ENCODE data around the gene SLC16A10. TPM values are rescaled to one million over a fixed set of nuclear protein-coding genes. Genes with fewer than 3 reads are reported as not detected.

Gene SLC16A10
- total and polyA plus RNA-seq, 2 of the 8 experiments (the other 6 are each of a cell fraction or from before 2014, with no cell fraction given): 18.6 to 23.2 TPM

DNA sequence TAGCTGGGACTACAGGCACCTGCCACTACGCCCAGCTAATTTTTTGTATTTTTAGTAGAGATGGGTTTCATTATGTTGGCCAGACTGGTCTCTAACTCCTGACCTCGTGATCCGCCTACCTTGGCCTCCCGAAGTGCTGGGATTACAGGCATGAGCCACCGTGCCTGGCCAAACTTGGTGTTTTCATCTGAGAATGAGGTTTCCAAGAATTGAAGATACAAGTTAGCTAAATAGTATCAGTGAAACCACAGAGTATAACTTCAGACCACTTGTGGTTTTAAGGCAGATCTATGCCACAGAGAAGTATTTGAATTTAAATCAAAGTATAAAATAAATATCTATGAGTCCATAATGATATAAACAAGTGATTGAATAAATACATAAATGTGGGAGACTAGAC lies 70.1 kb downstream of the SLC16A10 start:
- H3K4me2 ChIP-seq (ENCODE audit: insufficient read depth in 1 of 2, low read depth in 2 of 2, low read length in 2 of 2): no peak overlapping the region
- H3K4ac ChIP-seq (replicated peaks; ENCODE audit: insufficient read length, low read depth, low read length): no peak overlapping the region
- H3K4me3 ChIP-seq (ENCODE audit: extremely low read depth in 1 of 4, insufficient read depth in 2 of 4, low read depth in 3 of 4, low read length in 4 of 4): no peak overlapping the region
- no peaks in the 10 kb centered on the region for H3K79me2 ChIP-seq (ENCODE audit: control insufficient read depth in 1 of 2, insufficient read depth in 2 of 2, low read length in 2 of 2)
- H3K27ac ChIP-seq (ENCODE audit: low read depth, low read length): no peak overlapping the region
- no peak overlapping the region for H4K91ac ChIP-seq (replicated peaks; ENCODE audit: insufficient read length, low read length)
- no peak overlapping the region for H2BK15ac ChIP-seq (ENCODE audit: low read length)
- H2BK20ac ChIP-seq (ENCODE audit: low read length): no peak overlapping the region
- H3K56ac ChIP-seq (replicated peaks; ENCODE audit: insufficient read length, low read depth, low read length): no peak overlapping the region
- 89% methylated on average over 5 of the region's 5 CpGs; no CpG with 5 or more reads in 1 of the 2 experiments for WGBS, 2 experiments (ENCODE audit: extremely low coverage in 1 of 2, insufficient coverage in 1 of 2, insufficient read length in 1 of 2, insufficient replicate concordance in 2 of 2, low coverage in 1 of 2, low lambda C conversion rate in 2 of 2, missing lambda C conversion rate in 1 of 2)
- H3K9ac ChIP-seq (replicated peaks in 1 of 4; ENCODE audit: extremely low read depth in 1 of 4, low read depth in 3 of 4, low read length in 3 of 4): no peak overlapping the region
- DNase-seq (ENCODE audit: low read depth in 1 of 2, low spot score in 2 of 2): no peak
- no peaks in the 10 kb centered on the region for H3K4me1 ChIP-seq (replicated peaks in 1 of 4; ENCODE audit: control insufficient read depth in 3 of 4, insufficient read depth in 4 of 4, low read length in 3 of 4)
- ChIA-PET CTCF (ENCODE audit: partially characterized antibody) (no interaction called here), POLR2A (ENCODE audit: partially characterized antibody) (no interaction called here)
- no peak overlapping the region for H2AFZ ChIP-seq (ENCODE audit: low read length)
- H3K23ac ChIP-seq (ENCODE audit: insufficient read length): no peak overlapping the region
- no peaks in the 10 kb centered on the region for H3K79me1 ChIP-seq (ENCODE audit: low read depth, low read length)
- peaks cover 0 to 3% (median 0%) of the 10 kb centered on the region in 4 experiments; a peak in 1 of 8 replicates for H3K36me3 ChIP-seq (ENCODE audit: control insufficient read depth in 2 of 4, insufficient read depth in 4 of 4, low read length in 3 of 4)
- no peak for TF ChIP-seq EGR1 (IDR thresholded peaks at IDR 0.05; ENCODE audit: borderline replicate concordance, low read depth, low read length)
- TF ChIP-seq SRF (IDR thresholded peaks at IDR 0.05; ENCODE audit: low read depth, low read length): no peak
- TF ChIP-seq SIX5 (IDR thresholded peaks at IDR 0.05; ENCODE audit: low read depth, low read length): no peak
- TF ChIP-seq MAFK (IDR thresholded peaks at IDR 0.05; ENCODE audit: low read depth, low read length): no peak
- no peak for TF ChIP-seq JUN (IDR thresholded peaks at IDR 0.05; ENCODE audit: low read depth, low read length)
- TF ChIP-seq BACH1 (IDR thresholded peaks at IDR 0.05; ENCODE audit: low read length): no peak
- no peak for TF ChIP-seq ZNF274 (IDR thresholded peaks at IDR 0.05; ENCODE audit: borderline replicate concordance, extremely low read depth, low read length)
- no peak overlapping the region for H2BK120ac ChIP-seq (replicated peaks; ENCODE audit: low read depth, low read length)
- no peak overlapping the region for H2BK5ac ChIP-seq (ENCODE audit: low read depth, low read length)
- H4K20me1 ChIP-seq (replicated peaks in 1 of 2; ENCODE audit: control insufficient read depth in 1 of 2, insufficient read depth in 2 of 2, low read length in 2 of 2): no peaks in the 10 kb centered on the region
- H2BK12ac ChIP-seq (ENCODE audit: low read depth, low read length): no peak overlapping the region
- H3K14ac ChIP-seq (ENCODE audit: insufficient read length): no peak overlapping the region
- no peak for FAIRE-seq
- no peak overlapping the region for H3K18ac ChIP-seq (ENCODE audit: extremely low read depth, low read length)
- H3K23me2 ChIP-seq (ENCODE audit: low read depth, low read length): no peaks in the 10 kb centered on the region
- H3K27me3 ChIP-seq (replicated peaks in 1 of 4; ENCODE audit: control insufficient read depth in 3 of 4, extremely low read depth in 1 of 4, insufficient read depth in 3 of 4, low read length in 3 of 4): no peaks in the 10 kb centered on the region
- H3K9me3 ChIP-seq (ENCODE audit: insufficient read depth in 2 of 2, low read depth in 1 of 2, low read length in 1 of 2): peaks cover 10 to 11% of the 10 kb centered on the region in 2 experiments; a peak in 2 of 4 replicates
- no peak overlapping the region for H2AK5ac ChIP-seq (ENCODE audit: low read depth, low read length)
- no peak overlapping the region for H4K5ac ChIP-seq (ENCODE audit: insufficient read length, low read depth, low read length)
- no peak overlapping the region for H4K8ac ChIP-seq (ENCODE audit: extremely low read depth, insufficient read depth, low read length)
